Testis (tissue), 2 donors: ENCODE data around the gene FCAMR.

Source experiments
- CTCF ChIP-seq, 3 experiments: fragments of 450-650 bp in 2 of 3; fragments of 200-600 bp in 1 of 3; sonication (generic) in 1 of 3; IDR thresholded peaks; one replicate each; pipeline ENCODE4 v1.5.1; 2016 to 2019; ENCODE audit warnings: antibody characterized with exemption in 3 of 3, mild to moderate bottlenecking in 2 of 3, moderate library complexity in 1 of 3
- POLR2A ChIP-seq: fragments of 450-650 bp; IDR thresholded peaks from one replicate; pipeline ENCODE4 v1.6.1; 2017; ENCODE audit warnings: antibody characterized with exemption, mild to moderate bottlenecking, moderate library complexity

GRCh38 chr1:206916000-206916709, 54.1 kb downstream of the FCAMR start:
- TF ChIP-seq POLR2A (no peak), CTCF (IDR thresholded peaks at IDR 0.05) (no peak)
